ENCODE measurements around the gene POLR1C. TPM values are rescaled to one million over a fixed set of nuclear protein-coding genes. Genes with fewer than 3 reads are reported as not detected.

The POLR1C gene
- total and polyA plus RNA-seq, 10 of the 15 experiments (the other 5 are each of a cell fraction or from before 2014, with no cell fraction given): 40.0 to 180 (median 66.2) TPM

GRCh38 chr6:43492673-43493072 lies 24.2 kb upstream of the POLR1C start:
- no peaks in the 10 kb centered on the region for H3K9me3 ChIP-seq (replicated peaks; ENCODE audit: control insufficient read depth, insufficient read depth, low read length)
- FAIRE-seq: no peak
- SMC1A ChIA-PET (ENCODE audit: uncharacterized antibody, unreplicated experiment): interaction anchor here (1.3 to 1.7 kb wide), 2 partner anchors 9 to 13 kb away, joined by 5 read pairs; no protein-coding TSS in a partner anchor
- no peaks in the 10 kb centered on the region for H3K79me2 ChIP-seq (ENCODE audit: control insufficient read depth, insufficient read depth, low read length)
- H3K36me3 ChIP-seq (ENCODE audit: control insufficient read depth in 2 of 2, insufficient read depth in 2 of 2, low read length in 1 of 2): no peaks in the 10 kb centered on the region; a peak in 1 of 4 replicates
- CTCF ChIA-PET: interaction anchor here (1.0 to 7.6 kb wide), 6 partner anchors 8 to 65 kb away, joined by 3 to 70 read pairs (median 3); partner anchors contain the start of genes ABCC10 and LRRC73
- H3K27ac ChIP-seq (ENCODE audit: control insufficient read depth, insufficient read depth): no peak overlapping the region
- H2AFZ ChIP-seq (ENCODE audit: control insufficient read depth, low read depth, low read length): no peak overlapping the region
- no peaks in the 10 kb centered on the region; the same call in 1 of the 2 replicates for H4K20me1 ChIP-seq (ENCODE audit: control insufficient read depth, insufficient read depth)
- H3K4me3 ChIP-seq: no peak overlapping the region
- no TSS peak for BruUV-seq (replicated peaks)
- ATAC-seq: no peak
- RAD21 ChIA-PET (ENCODE audit: unreplicated experiment): no interaction called here
- TF ChIP-seq HDGF (IDR thresholded peaks at IDR 0.05) (no peak), SPI1 (IDR thresholded peaks at IDR 0.05; ENCODE audit: borderline replicate concordance, insufficient read depth, low read depth, low read length) (no peak), HSF1 (IDR thresholded peaks at IDR 0.05; ENCODE audit: low read depth, low read length) (no peak), NR2C1 (IDR thresholded peaks at IDR 0.05) (no peak), ESRRA (IDR thresholded peaks at IDR 0.05; ENCODE audit: low read length) (no peak), MEF2A (IDR thresholded peaks at IDR 0.05; ENCODE audit: insufficient read depth, low read depth, low read length) (no peak), CTCF (IDR thresholded peaks at IDR 0.05 in 2 of 3, conservative IDR thresholded peaks at IDR 0.05 in 1 of 3; ENCODE audit: control insufficient read depth in 2 of 3, extremely low read depth in 1 of 3, insufficient read depth in 1 of 3, low read depth in 3 of 3, low read length in 3 of 3) (no peak), PML (IDR thresholded peaks at IDR 0.05; ENCODE audit: low read length) (no peak), RELA (IDR thresholded peaks at IDR 0.05; ENCODE audit: borderline replicate concordance, partially characterized antibody) (no peak), SP1 (IDR thresholded peaks at IDR 0.05; ENCODE audit: low read depth, low read length) (no peak), TARDBP (IDR thresholded peaks at IDR 0.05; ENCODE audit: borderline replicate concordance) (no peak), HCFC1 (IDR thresholded peaks at IDR 0.05; ENCODE audit: low read length) (no peak), STAT3 (IDR thresholded peaks at IDR 0.05; ENCODE audit: low read depth, low read length) (no peak), JUND (IDR thresholded peaks at IDR 0.05; ENCODE audit: low read depth, low read length) (no peak), RBBP5 (conservative IDR thresholded peaks at IDR 0.05) (no peak), CEBPB (IDR thresholded peaks at IDR 0.05; ENCODE audit: borderline replicate concordance in 1 of 2, low read depth in 2 of 2, low read length in 2 of 2) (no peak), POLR2AphosphoS2 (IDR thresholded peaks at IDR 0.05; ENCODE audit: low read depth, low read length) (no peak), BCLAF1 (IDR thresholded peaks at IDR 0.05) (no peak)
- intact Hi-C loops (cut with micrococcal nuclease; ENCODE audit: unreplicated experiment): no loop called here
- DNase-seq (ENCODE audit: low read depth, low spot score): no peak
- H3K4me1 ChIP-seq (ENCODE audit: control insufficient read depth, insufficient read depth, low read length): no peaks in the 10 kb centered on the region; the same call in 1 of the 2 replicates
- H3K9ac ChIP-seq (ENCODE audit: control insufficient read depth, insufficient read depth, low read length): no peak overlapping the region
- POLR2A ChIA-PET: interaction anchor here (1.3 kb wide), 1 partner anchor 13 kb away, joined by 4 read pairs; no protein-coding TSS in a partner anchor
- no peaks in the 10 kb centered on the region for H3K27me3 ChIP-seq (replicated peaks in 1 of 2; ENCODE audit: control insufficient read depth in 2 of 2, insufficient read depth in 2 of 2, low read length in 1 of 2)
- 62% methylated on average over 3 of the region's 3 CpGs for WGBS (ENCODE audit: insufficient coverage, insufficient replicate concordance, low lambda C conversion rate, missing lambda C conversion rate)
- in situ Hi-C loops (cut with MboI): no loop called here
- H3K4me2 ChIP-seq (ENCODE audit: control insufficient read depth, insufficient read depth): no peak overlapping the region

Data from GM12878 (cell line).